Cardiac muscle cell (in vitro differentiated cells and primary cell): ENCODE data around the gene ARHGAP15. TPM values are rescaled to one million over a fixed set of nuclear protein-coding genes. Genes with fewer than 3 reads are reported as not detected.

Experiments used
- DNase-seq, 2 donors: peaks; one replicate each; pipeline versions ENCODE4 v3.0.0 to v3.0.0-alpha.2; 2010 to 2017; ENCODE audit warnings: low read depth in 1 of 2, low spot score in 1 of 2
- H3K27ac ChIP-seq: fragments of 200-600 bp; sonication (generic); 2 replicates; pipeline ENCODE4 v1.5.1; 2016
- H3K27me3 ChIP-seq: fragments of 200-600 bp; sonication (generic); 2 replicates; pipeline ENCODE4 v1.6.0; 2016; ENCODE audit warnings: control low read depth
- H3K36me3 ChIP-seq: fragments of 200-600 bp; sonication (generic); 2 replicates; pipeline ENCODE4 v1.5.1; 2016; ENCODE audit warnings: control low read depth
- H3K4me1 ChIP-seq: fragments of 200-600 bp; sonication (generic); 2 replicates; pipeline ENCODE4 v1.8.1; 2017; ENCODE audit warnings: low read depth, mild to moderate bottlenecking, mixed run types
- H3K4me3 ChIP-seq: fragments of 200-600 bp; sonication (generic); 2 replicates; pipeline ENCODE4 v1.5.1; 2016; ENCODE audit warnings: mild to moderate bottlenecking
- H3K9me3 ChIP-seq: fragments of 200-600 bp; sonication (generic); 2 replicates; pipeline ENCODE4 v1.5.1; 2017; ENCODE audit warnings: low read depth, mild to moderate bottlenecking, control low read depth
- CTCF ChIP-seq: IDR thresholded peaks from 2 replicates; pipeline ENCODE4 v1.5.1; 2012; ENCODE audit warnings: low read depth, mild to moderate bottlenecking, low read length
- polyA plus RNA-seq: library from polyadenylated mRNA; unstranded; fragments of >200 nt; fragmentation: Nextera tagmentation; extraction: Ambion mirVana; gene quantifications from 2 replicates; pipeline ENCODE4 v1.2.1, GENCODE V29; 2016
- total RNA-seq: library from RNA; depleted of rRNA; stranded (reverse); fragments of >200 nt; gene quantifications from 2 replicates; pipeline ENCODE4 v1.2.3, GENCODE V29; 2016

The ARHGAP15 gene
- total and polyA plus RNA-seq, 2 experiments from 2014 or later = not detected

GRCh38 chr2:143146366-143146765 lies 17.1 kb downstream of the ARHGAP15 start:
- TF ChIP-seq CTCF = no peak
- no peak for DNase-seq
- Histone ChIP-seq H3K9me3 (no peaks in the 10 kb centered on the region), H3K4me1 (no peaks in the 10 kb centered on the region), H3K27ac (no peak overlapping the region), H3K36me3 (no peaks in the 10 kb centered on the region), H3K4me3 (no peak overlapping the region), H3K27me3 (no peaks in the 10 kb centered on the region)

- H3K36me3 ChIP-seq = no peaks in the 10 kb centered on the region
- DNase-seq = no peak
- H3K9me3 ChIP-seq = no peaks in the 10 kb centered on the region
- no peaks in the 10 kb centered on the region for H3K4me1 ChIP-seq
- no peak overlapping the region for H3K27ac ChIP-seq
- no peaks in the 10 kb centered on the region for H3K27me3 ChIP-seq
- TF ChIP-seq CTCF = no peak
- H3K4me3 ChIP-seq = no peak overlapping the region
Measured at GRCh38 chr2:143146815-143147530, 17.8 kb downstream of the ARHGAP15 start.

GRCh38 chr2:143148011-143148410 lies 18.8 kb downstream of the ARHGAP15 start:
- H3K4me3 ChIP-seq = no peak overlapping the region
- H3K27me3 ChIP-seq = no peaks in the 10 kb centered on the region
- H3K9me3 ChIP-seq = no peaks in the 10 kb centered on the region
- H3K27ac ChIP-seq = no peak overlapping the region
- H3K4me1 ChIP-seq = no peaks in the 10 kb centered on the region
- no peaks in the 10 kb centered on the region for H3K36me3 ChIP-seq
- no peak for TF ChIP-seq CTCF
- DNase-seq = no peak

GRCh38 chr2:143148757-143149156 lies 19.5 kb downstream of the ARHGAP15 start:
- no peak for DNase-seq
- H3K4me1 ChIP-seq = no peaks in the 10 kb centered on the region
- TF ChIP-seq CTCF = no peak
- H3K36me3 ChIP-seq = no peaks in the 10 kb centered on the region
- no peaks in the 10 kb centered on the region for H3K9me3 ChIP-seq
- H3K27ac ChIP-seq = no peak overlapping the region
- H3K27me3 ChIP-seq = no peaks in the 10 kb centered on the region
- H3K4me3 ChIP-seq = no peak overlapping the region

GRCh38 chr2:143150287-143150686 lies 21.1 kb downstream of the ARHGAP15 start:
- DNase-seq = no peak
- H3K36me3 ChIP-seq = no peaks in the 10 kb centered on the region
- no peaks in the 10 kb centered on the region for H3K9me3 ChIP-seq
- no peaks in the 10 kb centered on the region for H3K27me3 ChIP-seq
- no peak overlapping the region for H3K27ac ChIP-seq
- H3K4me3 ChIP-seq = no peak overlapping the region
- no peaks in the 10 kb centered on the region for H3K4me1 ChIP-seq
- no peak for TF ChIP-seq CTCF
